Liver (tissue), 3 donors: ENCODE results near the gene EMID1.

ENCODE experiments used
- HNF4G ChIP-seq: IDR thresholded peaks from 2 replicates; pipeline ENCODE4 v1.6.1; 2016; ENCODE audit warnings: antibody characterized with exemption
- JUND ChIP-seq, 2 donors: IDR thresholded peaks; 2 replicates each; pipeline ENCODE4 v1.6.1; 2016; ENCODE audit warnings: antibody characterized with exemption in 2 of 2
- RAD21 ChIP-seq, 2 donors: IDR thresholded peaks; 2 replicates each; pipeline ENCODE4 v1.6.1; 2016; ENCODE audit warnings: antibody characterized with exemption in 2 of 2, mild to moderate bottlenecking in 2 of 2
- REST ChIP-seq: IDR thresholded peaks from 2 replicates; pipeline ENCODE4 v1.6.1; 2016; ENCODE audit warnings: antibody characterized with exemption, mild to moderate bottlenecking
- SP1 ChIP-seq: IDR thresholded peaks from 2 replicates; pipeline ENCODE4 v1.6.1; 2018; ENCODE audit warnings: antibody characterized with exemption, mild to moderate bottlenecking
- TAF1 ChIP-seq: conservative IDR thresholded peaks from 2 replicates; pipeline ENCODE4 v1.6.1; 2016; ENCODE audit warnings: antibody characterized with exemption, mild to moderate bottlenecking
- YY1 ChIP-seq: IDR thresholded peaks from 2 replicates; pipeline ENCODE4 v1.6.1; 2016; ENCODE audit warnings: antibody characterized with exemption, mild to moderate bottlenecking
- TF ChIP-seq, protein P1 (sequence below): fragments of 150-350 bp; IDR thresholded peaks from 2 replicates; pipeline ENCODE4 v1.5.1; 2017; ENCODE audit warnings: improper control_type of control experiment, low read depth, low read length; ENCODE audit not compliant: missing input control
- donor health status: healthy.
- donor health status: healthy.

DNA sequence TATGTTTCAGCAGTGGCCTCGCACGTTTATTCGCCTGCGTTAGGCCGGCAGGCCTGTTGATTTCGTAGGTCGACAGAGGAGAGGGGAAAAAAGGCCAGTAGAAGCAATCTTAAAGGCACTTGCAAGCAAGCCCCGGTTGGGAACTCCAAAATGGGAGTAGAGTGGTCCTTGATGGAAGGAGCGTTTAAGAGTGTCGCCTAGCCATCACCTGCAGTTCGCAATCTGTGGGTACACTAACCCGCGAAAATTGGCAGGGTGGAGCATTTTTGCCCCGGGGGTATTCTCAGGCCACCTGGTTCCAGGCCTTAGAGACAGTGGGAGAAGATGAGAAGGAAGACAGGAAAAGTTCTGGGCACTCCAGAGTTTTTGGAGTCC lies 63.5 kb downstream of the EMID1 start:
- TF ChIP-seq, protein P1, sequence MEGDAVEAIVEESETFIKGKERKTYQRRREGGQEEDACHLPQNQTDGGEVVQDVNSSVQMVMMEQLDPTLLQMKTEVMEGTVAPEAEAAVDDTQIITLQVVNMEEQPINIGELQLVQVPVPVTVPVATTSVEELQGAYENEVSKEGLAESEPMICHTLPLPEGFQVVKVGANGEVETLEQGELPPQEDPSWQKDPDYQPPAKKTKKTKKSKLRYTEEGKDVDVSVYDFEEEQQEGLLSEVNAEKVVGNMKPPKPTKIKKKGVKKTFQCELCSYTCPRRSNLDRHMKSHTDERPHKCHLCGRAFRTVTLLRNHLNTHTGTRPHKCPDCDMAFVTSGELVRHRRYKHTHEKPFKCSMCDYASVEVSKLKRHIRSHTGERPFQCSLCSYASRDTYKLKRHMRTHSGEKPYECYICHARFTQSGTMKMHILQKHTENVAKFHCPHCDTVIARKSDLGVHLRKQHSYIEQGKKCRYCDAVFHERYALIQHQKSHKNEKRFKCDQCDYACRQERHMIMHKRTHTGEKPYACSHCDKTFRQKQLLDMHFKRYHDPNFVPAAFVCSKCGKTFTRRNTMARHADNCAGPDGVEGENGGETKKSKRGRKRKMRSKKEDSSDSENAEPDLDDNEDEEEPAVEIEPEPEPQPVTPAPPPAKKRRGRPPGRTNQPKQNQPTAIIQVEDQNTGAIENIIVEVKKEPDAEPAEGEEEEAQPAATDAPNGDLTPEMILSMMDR = no peak
- TF ChIP-seq JUND (IDR thresholded peaks at IDR 0.05) = no peak
- no peak for TF ChIP-seq TAF1
- no peak for TF ChIP-seq SP1
- no peak for TF ChIP-seq RAD21 (IDR thresholded peaks at IDR 0.05)
- TF ChIP-seq REST = no peak
- no peak for TF ChIP-seq HNF4G
- no peak for TF ChIP-seq YY1
